ENCODE data around the gene PTPN23. TPM values are rescaled to one million over a fixed set of nuclear protein-coding genes. Genes with fewer than 3 reads are reported as not detected.

Gene PTPN23
- total RNA-seq, 4 donors from 2014 or later: 45.9 to 135 (median 61.1) TPM

DNA sequence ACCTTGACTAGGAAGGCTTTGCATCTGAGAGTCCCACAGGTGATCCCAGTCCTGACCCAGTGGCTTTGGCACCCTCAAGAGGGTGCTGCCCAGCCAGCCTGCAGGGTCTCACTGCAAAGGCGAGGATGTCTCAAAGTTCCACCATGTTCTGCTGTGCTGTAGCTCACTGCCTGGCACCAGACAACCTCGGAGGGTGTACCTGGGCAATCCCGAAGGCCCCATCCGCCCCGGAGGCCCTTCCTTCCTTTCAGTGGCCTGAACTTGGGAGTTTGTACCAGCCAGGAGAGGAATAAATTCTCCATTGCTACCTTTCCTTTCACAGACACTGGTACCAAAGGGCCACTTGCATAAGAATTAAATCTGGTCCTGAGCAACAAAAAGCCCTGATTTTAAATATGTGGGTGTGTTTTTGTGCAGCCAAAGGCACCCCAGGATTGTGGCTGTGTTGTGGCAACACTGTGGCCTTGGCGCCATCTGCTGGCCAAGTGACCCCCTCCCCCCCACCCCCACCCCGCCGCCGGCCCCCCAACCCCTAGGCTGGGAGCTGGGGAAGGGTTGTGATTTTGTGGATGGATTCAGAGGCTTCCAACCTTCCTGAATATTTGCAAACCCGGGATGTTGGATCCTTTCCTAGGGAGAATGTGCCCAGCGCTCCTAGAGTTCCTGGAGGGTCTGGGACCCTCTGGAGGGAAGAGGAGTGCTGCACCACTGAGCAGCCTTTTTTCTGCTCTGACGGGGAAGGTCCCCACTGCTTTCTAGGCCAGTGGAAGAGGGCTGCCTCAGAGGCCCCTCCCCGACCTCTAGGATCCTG is 9.7 kb upstream of the PTPN23 start:
- WGBS: 42% methylated on average over 8 of the region's 13 CpGs
- no peak overlapping the region for H3K4me3 ChIP-seq
- no peaks in the 10 kb centered on the region for H3K36me3 ChIP-seq
- no peak for DNase-seq (ENCODE audit: low spot score in 2 of 2)
- no peaks in the 10 kb centered on the region for H3K9me3 ChIP-seq
- H3K4me1 ChIP-seq: peaks cover 3% of the 10 kb centered on the region
- no peaks in the 10 kb centered on the region for H3K27me3 ChIP-seq
- no peak overlapping the region for H3K27ac ChIP-seq
- TF ChIP-seq, protein P1, sequence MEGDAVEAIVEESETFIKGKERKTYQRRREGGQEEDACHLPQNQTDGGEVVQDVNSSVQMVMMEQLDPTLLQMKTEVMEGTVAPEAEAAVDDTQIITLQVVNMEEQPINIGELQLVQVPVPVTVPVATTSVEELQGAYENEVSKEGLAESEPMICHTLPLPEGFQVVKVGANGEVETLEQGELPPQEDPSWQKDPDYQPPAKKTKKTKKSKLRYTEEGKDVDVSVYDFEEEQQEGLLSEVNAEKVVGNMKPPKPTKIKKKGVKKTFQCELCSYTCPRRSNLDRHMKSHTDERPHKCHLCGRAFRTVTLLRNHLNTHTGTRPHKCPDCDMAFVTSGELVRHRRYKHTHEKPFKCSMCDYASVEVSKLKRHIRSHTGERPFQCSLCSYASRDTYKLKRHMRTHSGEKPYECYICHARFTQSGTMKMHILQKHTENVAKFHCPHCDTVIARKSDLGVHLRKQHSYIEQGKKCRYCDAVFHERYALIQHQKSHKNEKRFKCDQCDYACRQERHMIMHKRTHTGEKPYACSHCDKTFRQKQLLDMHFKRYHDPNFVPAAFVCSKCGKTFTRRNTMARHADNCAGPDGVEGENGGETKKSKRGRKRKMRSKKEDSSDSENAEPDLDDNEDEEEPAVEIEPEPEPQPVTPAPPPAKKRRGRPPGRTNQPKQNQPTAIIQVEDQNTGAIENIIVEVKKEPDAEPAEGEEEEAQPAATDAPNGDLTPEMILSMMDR (IDR thresholded peaks at IDR 0.05): peak in 1 of 2 donors; percentile 48
- TF ChIP-seq EP300 (IDR thresholded peaks at IDR 0.05): no peak

GRCh38 chr3:47374587-47374986 is 6.2 kb upstream of the PTPN23 start:
- TF ChIP-seq POLR2AphosphoS5 (IDR thresholded peaks at IDR 0.05) (no peak), EP300 (IDR thresholded peaks at IDR 0.05) (no peak), POLR2A (IDR thresholded peaks at IDR 0.05) (no peak)
- TF ChIP-seq, protein P1 (IDR thresholded peaks at IDR 0.05): no peak
- H3K27ac ChIP-seq: no peak overlapping the region
- no peak overlapping the region for H3K4me3 ChIP-seq
- no peaks in the 10 kb centered on the region for H3K36me3 ChIP-seq
- H3K4me1 ChIP-seq: peaks cover 5% of the 10 kb centered on the region
- H3K9me3 ChIP-seq: no peaks in the 10 kb centered on the region
- H3K27me3 ChIP-seq: no peaks in the 10 kb centered on the region
- DNase-seq (ENCODE audit: low spot score in 2 of 2): no peak

DNA sequence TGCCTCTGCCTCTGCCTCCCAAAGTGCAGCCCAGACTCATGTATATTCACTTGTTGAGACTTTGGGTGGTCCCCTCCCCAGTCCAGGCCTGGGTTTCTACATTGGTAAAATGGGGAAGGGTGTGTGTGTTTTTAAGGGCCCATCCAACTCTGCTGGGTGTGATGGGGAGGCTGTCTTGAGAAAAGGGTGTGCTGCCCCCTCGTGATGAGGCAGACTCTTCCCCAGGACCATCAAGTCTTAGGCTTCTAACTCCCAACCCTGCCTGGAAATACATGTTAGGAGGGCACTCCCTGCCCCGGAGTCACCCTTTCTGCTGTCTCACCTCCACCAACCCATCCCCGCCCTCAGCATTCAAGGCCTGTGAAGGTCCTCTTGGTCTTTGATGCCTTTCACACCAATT is 4.4 kb upstream of the PTPN23 start:
- 86% methylated on average over 3 of the region's 3 CpGs for WGBS
- Histone ChIP-seq H3K4me3 (no peak overlapping the region), H3K27me3 (no peaks in the 10 kb centered on the region), H3K27ac (no peak overlapping the region), H3K9me3 (no peaks in the 10 kb centered on the region), H3K4me1 (peaks cover 10% of the 10 kb centered on the region), H3K36me3 (no peaks in the 10 kb centered on the region)
- no peak for TF ChIP-seq POLR2A (IDR thresholded peaks at IDR 0.05)
- TF ChIP-seq, protein P1 (IDR thresholded peaks at IDR 0.05): no peak
- TF ChIP-seq POLR2AphosphoS5 (IDR thresholded peaks at IDR 0.05): no peak
- no peak for TF ChIP-seq EP300 (IDR thresholded peaks at IDR 0.05)
- DNase-seq (ENCODE audit: low spot score in 2 of 2): no peak

- Histone ChIP-seq H3K36me3 (no peaks in the 10 kb centered on the region), H3K9me3 (no peaks in the 10 kb centered on the region), H3K27me3 (no peaks in the 10 kb centered on the region), H3K4me1 (peaks cover 17% of the 10 kb centered on the region), H3K27ac (no peak overlapping the region), H3K4me3 (no peak overlapping the region)
- DNase-seq (ENCODE audit: low spot score in 2 of 2): no peak
- TF ChIP-seq EP300 (IDR thresholded peaks at IDR 0.05): no peak
- no peak for TF ChIP-seq POLR2A (IDR thresholded peaks at IDR 0.05)
- no peak for TF ChIP-seq POLR2AphosphoS5 (IDR thresholded peaks at IDR 0.05)
- TF ChIP-seq, protein P1 (IDR thresholded peaks at IDR 0.05): no peak
- WGBS: 93% methylated on average over 2 of the region's 2 CpGs
Measured at GRCh38 chr3:47377186-47377585, 3.6 kb upstream of the PTPN23 start.

DNA sequence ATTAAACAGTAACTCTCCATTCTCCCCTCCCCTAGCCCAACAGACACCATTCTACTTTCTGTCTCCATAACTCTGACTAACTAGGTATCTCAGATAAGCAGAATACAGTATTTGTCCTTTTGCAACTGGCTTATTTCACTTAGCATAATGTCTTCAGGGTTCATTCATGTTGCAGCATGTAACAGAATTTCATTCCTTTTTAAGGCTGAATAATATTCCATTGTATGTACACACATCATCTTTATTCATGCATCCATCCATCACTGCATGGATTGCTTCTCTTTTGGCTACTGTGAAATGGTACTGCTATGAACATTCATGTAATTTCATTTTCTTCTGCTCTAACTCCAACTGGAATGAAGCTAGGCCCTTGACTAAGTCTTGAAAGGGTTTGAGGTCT is 2.0 kb upstream of the PTPN23 start:
- TF ChIP-seq EP300 (IDR thresholded peaks at IDR 0.05) (no peak), POLR2A (IDR thresholded peaks at IDR 0.05) (no peak), POLR2AphosphoS5 (IDR thresholded peaks at IDR 0.05) (no peak)
- TF ChIP-seq, protein P1 (IDR thresholded peaks at IDR 0.05): no peak
- H3K36me3 ChIP-seq: no peaks in the 10 kb centered on the region
- no peaks in the 10 kb centered on the region for H3K27me3 ChIP-seq
- no peak overlapping the region for H3K4me3 ChIP-seq
- H3K9me3 ChIP-seq: no peaks in the 10 kb centered on the region
- DNase-seq (ENCODE audit: low spot score in 2 of 2): no peak
- peaks cover 30% of the 10 kb centered on the region for H3K4me1 ChIP-seq
- no peak overlapping the region for H3K27ac ChIP-seq
